ENCODE results near the gene MTHFSD. TPM values are rescaled to one million over a fixed set of nuclear protein-coding genes. Genes with fewer than 3 reads are reported as not detected.

The MTHFSD gene
- total RNA-seq, 1 experiment from 2014 or later, result 47.8 TPM

- BruUV-seq (replicated peaks), result no TSS peak
- CTCF ChIA-PET, result interaction anchor here (0.6 to 1.1 kb wide), 4 partner anchors 9 to 492 kb away, joined by 3 to 7 read pairs (median 4); no protein-coding TSS in a partner anchor
- Mint-ChIP-seq H3K4me3 (ENCODE audit: low read depth, unreplicated experiment) (peak overlapping the region; percentile 96), H3K27me3 (ENCODE audit: unreplicated experiment) (no peaks in the 10 kb centered on the region), H3K27ac (ENCODE audit: unreplicated experiment) (peak overlapping the region; percentile 67), H3K36me3 (ENCODE audit: insufficient read depth, unreplicated experiment) (peaks cover 69% of the 10 kb centered on the region), H3K4me1 (ENCODE audit: low read depth, unreplicated experiment) (peaks cover 28% of the 10 kb centered on the region), H3K9me3 (ENCODE audit: low read depth, unreplicated experiment) (no peaks in the 10 kb centered on the region)
- intact Hi-C loops (cut with micrococcal nuclease; ENCODE audit: unreplicated experiment), result no loop called here
- DNase-seq, result no peak
- no peak for TF ChIP-seq CTCF (IDR thresholded peaks at IDR 0.05; ENCODE audit: unreplicated experiment)
These were observed 15.8 kb upstream of the MTHFSD start for GRCh38 chr16:86570558-86571529.

- intact Hi-C loops (cut with micrococcal nuclease; ENCODE audit: unreplicated experiment), result no loop called here
- CTCF ChIA-PET, result interaction anchor here (0.5 to 1.4 kb wide), 7 partner anchors 98 to 507 kb away, joined by 3 to 7 read pairs (median 4); no protein-coding TSS in a partner anchor
- H3K27ac Mint-ChIP-seq (ENCODE audit: unreplicated experiment), result peak overlapping the region; percentile 67
- H3K9me3 Mint-ChIP-seq (ENCODE audit: low read depth, unreplicated experiment), result no peaks in the 10 kb centered on the region
- no peak for DNase-seq
- H3K27me3 Mint-ChIP-seq (ENCODE audit: unreplicated experiment), result no peaks in the 10 kb centered on the region
- H3K4me1 Mint-ChIP-seq (ENCODE audit: low read depth, unreplicated experiment), result peaks cover 27% of the 10 kb centered on the region
- H3K36me3 Mint-ChIP-seq (ENCODE audit: insufficient read depth, unreplicated experiment), result peaks cover 65% of the 10 kb centered on the region
- BruUV-seq (replicated peaks), result no TSS peak
- H3K4me3 Mint-ChIP-seq (ENCODE audit: low read depth, unreplicated experiment), result peak overlapping the region; percentile 96
- TF ChIP-seq CTCF (IDR thresholded peaks at IDR 0.05; ENCODE audit: unreplicated experiment), result no peak
These were observed 14.8 kb upstream of the MTHFSD start for GRCh38 chr16:86569701-86570447.

GRCh38 chr16:86568677-86569623 is 13.9 kb upstream of the MTHFSD start:
- H3K36me3 Mint-ChIP-seq (ENCODE audit: insufficient read depth, unreplicated experiment), result peaks cover 65% of the 10 kb centered on the region
- BruUV-seq (replicated peaks), result TSS peak; percentile 72
- H3K9me3 Mint-ChIP-seq (ENCODE audit: low read depth, unreplicated experiment), result no peaks in the 10 kb centered on the region
- H3K4me1 Mint-ChIP-seq (ENCODE audit: low read depth, unreplicated experiment), result peaks cover 27% of the 10 kb centered on the region
- peak overlapping the region; percentile 85 for H3K27ac Mint-ChIP-seq (ENCODE audit: unreplicated experiment)
- CTCF ChIA-PET, result interaction anchor here (0.5 to 1.4 kb wide), 4 partner anchors 99 to 508 kb away, joined by 3 to 6 read pairs (median 3); no protein-coding TSS in a partner anchor
- H3K27me3 Mint-ChIP-seq (ENCODE audit: unreplicated experiment), result peaks cover 3% of the 10 kb centered on the region
- no peak for DNase-seq
- H3K4me3 Mint-ChIP-seq (ENCODE audit: low read depth, unreplicated experiment), result peak overlapping the region; percentile 96
- intact Hi-C loops (cut with micrococcal nuclease; ENCODE audit: unreplicated experiment), result no loop called here
- no peak for TF ChIP-seq CTCF (IDR thresholded peaks at IDR 0.05; ENCODE audit: unreplicated experiment)

All from Calu3 (cell line).